NCI-H1048 (cell line): Measurements from ENCODE around the gene TRAF4.
"Not testable (repeated sequence)": the region's sequence is repeated elsewhere in the genome, so short reads cannot be mapped to it uniquely, and the experiment has no call there.

Experiments used
- DNase-seq: peaks from one replicate; lab custom pipeline; 2025; lab: John Stamatoyannopoulos, UW

The TRAF4 gene

DNA sequence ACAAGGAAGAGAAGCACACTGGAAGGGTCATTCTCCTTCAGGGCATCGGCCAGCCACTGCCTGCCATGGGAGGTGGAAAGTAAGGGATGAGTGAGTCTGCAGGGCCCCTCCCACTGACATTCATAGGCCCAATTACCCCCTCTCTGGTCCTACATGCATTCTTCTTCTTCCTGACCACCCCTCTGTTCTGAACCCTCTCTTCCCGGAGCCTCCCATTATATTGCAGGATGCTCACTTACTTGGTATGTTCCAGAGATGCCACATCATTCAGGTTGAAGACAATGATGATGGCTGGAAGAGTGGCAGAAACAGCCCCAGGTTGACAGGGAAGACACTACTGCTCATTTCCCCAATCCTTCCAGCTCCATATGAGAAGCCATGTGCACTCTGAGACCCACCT, 28.6 kb upstream of the TRAF4 start:
- DNase-seq: no peak

DNA sequence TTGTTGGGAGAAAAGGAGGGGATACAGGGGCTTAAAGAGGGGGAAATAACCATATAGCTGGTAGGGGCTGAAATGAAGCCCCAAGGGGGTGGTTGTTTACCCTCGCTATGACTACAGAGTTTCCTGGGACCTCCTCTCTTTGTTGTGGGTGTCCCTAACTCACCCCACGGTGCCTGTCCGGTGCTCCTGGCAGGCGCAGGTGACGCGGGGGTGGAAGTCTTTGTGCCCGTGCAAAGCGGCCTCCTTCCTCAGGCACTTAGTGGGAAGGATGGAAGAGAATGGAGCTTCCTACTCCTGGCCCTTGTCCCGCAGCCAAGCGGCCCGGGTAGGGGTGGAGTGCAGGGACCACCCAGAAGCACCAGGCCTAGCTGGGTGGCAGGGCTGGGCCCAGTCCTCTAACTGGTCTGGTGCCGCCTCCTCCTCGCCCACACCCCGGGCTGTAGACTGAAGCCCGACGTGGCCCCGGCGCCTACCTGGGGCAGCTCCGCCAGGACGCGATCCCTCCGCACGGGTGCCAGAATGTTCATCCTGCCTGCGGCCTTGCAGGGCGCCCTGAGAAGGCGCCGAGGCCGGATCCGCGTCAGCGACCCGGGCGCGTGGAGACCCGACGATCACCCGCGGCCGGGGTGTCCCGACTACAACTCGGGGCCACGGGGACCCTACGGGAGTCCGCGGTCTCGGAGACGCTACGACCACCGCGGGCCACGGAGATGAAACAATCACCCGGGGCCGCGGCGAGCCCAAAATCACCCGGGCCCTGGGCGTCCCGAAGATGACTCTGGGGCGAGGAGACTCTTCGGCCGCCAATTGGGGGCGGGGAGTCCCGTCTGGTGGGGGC, 26.9 kb upstream of the TRAF4 start:
- DNase-seq: no peak

DNA sequence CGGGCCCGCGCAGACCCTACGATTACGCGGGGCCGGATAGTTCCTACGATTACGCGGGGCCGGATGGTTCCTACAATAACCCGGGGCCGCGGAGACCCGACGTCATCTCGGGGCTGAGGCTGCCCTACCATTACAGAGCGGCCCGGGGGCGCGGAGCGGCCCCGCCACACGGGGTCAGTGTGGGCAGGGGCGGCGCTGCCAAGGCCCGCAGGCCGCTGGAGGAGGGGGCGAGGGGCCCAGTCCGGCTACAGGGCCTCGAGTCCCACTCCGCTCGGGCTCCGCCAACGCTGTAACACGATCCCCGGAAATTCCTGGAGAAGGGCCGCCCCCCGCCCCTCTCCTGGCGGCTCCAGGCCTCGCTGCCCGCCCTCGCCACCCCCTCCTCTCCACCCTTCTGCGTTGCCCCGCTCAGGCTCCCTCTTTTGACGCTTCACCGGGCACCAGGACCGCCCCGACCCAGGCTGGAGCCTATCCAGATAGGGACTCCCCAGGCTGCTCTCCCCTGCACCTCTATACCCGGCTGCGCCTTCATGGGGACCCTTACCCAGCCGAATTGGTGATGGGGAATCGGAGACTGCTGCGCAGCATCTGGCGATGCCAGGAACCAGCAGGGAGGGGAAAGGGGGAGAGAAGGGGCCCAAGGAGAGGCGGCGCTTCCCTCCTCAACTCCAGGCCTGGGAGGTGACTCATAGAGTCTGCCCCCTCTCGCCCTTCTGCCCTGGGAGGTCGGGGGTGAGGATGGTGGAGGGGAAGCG, 26.1 kb upstream of the TRAF4 start, which contains the start of gene RAB34:
Gene RAB34 (minus strand): TSS at position 291 of the 755 bp plus-strand sequence. CDS start 602 bp downstream, outside the sequence.
- DNase-seq: peak; percentile 73

DNA sequence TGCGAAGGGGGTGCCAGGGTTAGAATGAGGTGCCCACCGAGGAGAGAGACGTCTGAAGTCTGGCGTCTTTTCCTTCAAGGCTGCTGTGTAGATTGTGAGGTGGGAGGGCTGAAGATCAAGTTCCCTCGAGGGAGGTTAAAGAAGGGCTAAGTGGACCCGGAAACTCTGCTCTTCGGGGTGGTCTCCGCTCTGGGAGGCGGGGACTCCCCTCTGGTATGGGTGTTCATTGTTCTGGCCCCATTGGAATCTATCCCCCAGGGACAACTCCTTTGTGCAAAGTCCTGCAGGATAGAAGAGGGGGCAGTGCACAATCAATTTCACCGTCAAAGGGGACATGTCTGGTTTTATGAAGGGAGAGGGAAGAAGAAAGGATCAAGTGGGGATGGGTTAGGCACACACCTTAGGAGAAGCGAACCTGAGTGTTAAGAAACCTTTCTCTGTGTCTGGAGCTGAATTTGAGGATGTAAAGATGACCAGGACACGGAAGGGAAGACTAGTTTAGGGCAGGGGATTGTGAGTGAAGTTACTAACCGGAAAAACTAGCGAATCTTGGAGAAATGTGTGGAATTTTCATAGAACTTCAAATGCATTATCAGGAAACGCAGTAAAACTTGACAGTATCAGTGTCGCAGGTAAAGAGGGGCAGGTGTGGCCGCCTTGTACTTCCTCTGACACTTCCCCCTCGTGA, 25.3 kb upstream of the TRAF4 start:
- DNase-seq: no peak

DNA sequence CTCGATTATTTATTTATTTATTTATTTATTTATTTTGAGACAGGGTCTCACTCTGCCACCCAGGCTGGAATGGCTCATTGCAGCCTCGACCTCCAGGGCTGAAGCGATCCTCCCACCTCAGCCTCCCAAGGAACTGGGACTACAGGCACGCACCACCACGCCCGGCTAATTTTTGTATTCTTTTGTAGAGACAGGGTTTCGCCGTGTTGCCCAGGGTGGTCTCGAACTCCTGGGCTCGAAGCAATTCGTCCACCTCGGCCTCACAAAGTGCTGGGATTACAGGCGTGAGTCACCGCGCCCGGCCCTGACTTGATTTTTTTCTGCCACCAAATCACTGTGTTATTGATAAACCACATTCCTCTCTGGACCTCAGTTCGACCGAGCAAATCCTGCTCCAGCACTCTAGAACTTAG, 24.8 kb upstream of the TRAF4 start:
- DNase-seq: no peak

DNA sequence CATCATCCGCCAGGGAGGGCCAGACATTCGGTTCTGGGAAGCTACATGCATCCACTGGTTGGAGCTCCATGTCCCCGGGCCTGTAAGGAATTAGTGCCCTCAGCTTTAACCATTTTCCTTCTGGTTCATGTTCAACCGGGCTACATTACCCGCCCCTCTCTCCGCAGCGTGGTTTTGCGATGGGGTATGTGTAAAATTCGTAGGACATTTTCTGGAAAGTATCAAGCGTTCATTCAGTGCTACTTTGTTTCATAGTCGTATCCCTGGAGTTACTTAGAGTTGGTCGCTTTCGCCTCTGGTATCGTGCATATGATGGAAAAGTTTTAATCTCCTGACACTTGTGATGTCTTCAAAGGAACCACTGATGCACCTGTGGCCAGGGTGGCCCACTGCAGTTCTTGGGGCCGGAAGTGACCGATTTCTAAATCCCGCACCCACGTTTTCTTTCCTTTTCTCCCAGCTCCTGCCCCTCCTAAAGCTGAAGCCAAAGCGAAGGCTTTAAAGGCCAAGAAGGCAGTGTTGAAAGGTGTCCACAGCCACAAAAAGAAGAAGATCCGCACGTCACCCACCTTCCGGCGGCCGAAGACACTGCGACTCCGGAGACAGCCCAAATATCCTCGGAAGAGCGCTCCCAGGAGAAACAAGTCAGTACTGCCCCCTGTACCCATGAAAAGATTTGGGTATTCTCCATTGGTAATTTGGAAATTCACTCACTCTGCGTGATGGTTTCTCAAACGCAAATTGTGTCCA, 23.4 kb upstream of the TRAF4 start:
- no peak for DNase-seq

DNA sequence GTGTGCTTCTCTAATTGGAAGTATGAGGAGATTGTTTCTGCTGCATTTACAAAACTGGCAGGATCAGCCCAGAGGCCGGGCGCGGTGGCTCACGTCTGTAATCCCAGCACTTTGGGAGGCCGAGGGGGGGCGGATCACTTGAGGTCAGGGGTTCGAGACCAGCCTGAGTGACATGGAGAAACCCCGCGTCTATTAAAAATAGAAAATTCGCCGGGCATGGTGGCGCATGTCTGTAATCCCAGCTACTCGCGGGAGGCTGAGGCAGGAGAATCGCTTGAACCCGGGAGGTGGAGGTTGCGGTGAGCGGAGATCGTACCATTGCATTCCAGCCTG, 22.8 kb upstream of the TRAF4 start:
- DNase-seq: not testable (repeated sequence)

DNA sequence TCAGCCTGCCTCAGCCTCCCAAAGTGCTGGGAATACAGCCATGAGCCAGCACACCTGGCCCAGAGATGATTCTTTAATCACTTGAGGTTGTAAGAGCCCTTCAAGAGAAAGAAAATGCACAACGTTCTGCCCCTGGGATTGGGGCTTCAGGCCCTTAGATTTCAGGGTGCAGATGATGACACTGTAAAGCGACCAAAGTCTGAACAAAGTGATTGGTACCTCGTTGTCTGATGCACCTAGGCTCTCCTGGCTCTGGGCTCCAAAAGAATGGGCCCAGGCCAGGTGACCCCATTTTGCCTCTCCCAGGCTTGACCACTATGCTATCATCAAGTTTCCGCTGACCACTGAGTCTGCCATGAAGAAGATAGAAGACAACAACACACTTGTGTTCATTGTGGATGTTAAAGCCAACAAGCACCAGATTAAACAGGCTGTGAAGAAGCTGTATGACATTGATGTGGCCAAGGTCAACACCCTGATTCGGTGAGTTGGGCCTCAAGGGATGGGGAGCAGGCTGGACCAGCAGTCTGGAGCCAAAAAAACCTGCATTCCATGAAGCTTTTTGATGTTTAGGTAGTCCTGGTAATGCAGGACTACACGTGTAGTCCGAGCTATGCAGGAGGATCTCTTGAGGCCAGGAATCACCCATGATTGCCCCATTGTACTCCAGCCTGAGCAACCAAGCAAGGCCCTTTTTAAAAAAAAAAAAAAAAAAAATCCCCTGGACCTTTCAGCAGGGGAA, 21.2 kb upstream of the TRAF4 start:
- no peak for DNase-seq

DNA sequence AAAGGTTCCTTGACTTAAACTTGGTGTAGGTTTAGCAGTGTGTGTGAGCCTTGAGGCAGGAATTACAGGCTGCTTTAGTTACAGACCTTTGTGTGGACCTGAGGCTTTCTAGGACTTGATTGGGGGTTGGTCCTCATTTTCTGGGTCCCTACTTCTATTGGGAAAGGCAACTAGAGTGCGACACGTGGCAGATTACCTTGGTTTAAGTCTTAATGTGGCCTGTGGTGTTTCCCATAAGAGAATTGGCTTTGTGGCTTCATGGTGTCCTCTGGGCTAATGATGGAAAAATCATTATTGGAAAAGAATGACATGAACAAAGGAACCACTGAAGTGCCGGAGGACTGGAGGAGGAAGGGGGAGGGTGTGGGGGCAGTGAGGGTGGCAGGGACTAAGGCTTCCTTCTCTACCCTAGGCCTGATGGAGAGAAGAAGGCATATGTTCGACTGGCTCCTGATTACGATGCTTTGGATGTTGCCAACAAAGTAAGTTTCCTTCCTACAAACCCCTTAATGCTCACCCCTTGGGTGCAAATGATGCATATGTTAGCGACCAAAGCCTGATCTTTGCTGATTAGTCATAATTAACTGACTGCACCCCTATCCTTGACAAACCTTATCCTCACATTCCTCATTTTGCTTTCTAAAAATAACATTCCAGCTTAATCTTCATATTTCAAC, 20.5 kb upstream of the TRAF4 start:
- DNase-seq: no peak

DNA sequence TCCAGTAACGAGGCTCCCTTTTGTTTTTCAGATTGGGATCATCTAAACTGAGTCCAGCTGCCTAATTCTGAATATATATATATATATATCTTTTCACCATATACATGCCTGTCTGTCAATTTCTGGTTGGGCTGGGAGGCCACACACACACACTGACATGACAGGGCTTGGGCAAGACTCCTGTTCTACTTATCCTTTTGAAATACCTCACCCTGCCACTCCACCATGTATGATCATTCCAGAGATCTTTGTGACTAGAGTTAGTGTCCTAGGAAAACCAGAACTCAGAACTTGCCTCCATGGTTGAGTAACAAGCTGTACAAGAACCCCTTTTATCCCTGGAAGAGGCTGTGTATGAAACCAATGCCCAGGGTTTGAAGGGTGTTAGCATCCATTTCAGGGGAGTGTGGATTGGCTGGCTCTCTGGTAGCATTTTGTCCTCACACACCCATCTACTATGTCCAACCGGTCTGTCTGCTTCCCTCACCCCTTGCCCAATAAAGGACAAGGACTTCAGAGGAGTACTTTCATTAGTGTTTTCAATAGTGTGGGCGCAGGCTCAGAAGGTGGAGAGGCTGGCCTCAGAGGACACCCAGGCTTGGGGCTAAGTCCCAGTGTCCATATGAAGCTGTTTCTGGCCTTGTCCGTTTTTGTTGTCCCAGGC, 19.8 kb upstream of the TRAF4 start:
- DNase-seq: not testable (repeated sequence)

DNA sequence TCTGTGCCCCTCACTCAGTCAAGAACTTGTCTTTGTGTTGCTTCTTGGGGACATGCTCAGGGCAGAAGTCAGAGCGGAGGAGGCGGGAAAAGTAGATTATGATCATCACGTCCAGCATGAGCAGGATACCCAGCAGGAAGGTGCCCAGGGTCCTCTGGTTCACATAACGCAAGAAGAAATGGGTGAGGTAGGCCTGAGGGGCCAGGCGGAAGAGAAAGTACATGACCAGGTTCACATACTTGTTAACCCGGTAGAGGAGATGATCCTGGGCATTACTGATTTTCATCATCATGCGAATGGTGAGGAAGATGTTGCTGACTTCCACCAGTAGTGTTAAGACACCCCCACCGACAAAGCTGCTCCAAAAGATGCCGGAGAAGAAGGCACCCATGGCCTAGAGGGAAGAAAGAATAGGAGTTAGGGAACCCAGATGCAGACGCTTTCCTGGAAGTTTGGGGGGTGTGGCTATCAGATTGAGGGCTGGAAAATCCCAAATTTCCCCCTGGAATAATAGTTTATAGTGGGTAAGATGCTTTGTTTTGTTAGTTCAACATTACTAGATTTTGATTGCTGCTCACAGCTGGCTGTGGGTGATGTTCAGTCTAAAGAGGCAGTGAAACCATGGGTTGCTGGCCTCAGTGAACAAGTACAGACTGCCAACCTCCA, 19.2 kb upstream of the TRAF4 start:
- DNase-seq: no peak

DNA sequence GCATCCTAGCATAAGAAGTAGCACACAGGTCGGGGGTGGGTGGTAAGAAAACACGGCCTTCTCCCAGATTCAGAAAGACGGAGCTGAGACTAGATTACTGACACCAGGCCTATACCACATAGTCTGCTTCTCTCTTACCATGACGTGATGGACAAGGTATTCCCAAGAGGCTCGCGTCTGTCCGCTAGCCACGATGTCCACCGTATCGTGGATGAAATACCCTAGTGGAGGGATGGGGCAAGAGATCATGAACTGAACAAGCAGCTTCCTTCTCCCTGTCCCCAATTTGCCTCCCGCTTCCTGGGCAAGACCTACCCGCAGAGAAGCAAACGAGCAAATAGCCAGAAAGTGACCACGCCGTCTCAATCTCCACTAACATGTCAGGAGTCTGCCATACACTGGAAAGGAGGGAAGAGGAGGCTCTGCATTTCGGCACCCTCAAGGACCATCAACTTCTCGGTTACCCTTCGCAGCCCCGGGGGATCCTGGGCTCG, 18.6 kb upstream of the TRAF4 start:
- DNase-seq: no peak

DNA sequence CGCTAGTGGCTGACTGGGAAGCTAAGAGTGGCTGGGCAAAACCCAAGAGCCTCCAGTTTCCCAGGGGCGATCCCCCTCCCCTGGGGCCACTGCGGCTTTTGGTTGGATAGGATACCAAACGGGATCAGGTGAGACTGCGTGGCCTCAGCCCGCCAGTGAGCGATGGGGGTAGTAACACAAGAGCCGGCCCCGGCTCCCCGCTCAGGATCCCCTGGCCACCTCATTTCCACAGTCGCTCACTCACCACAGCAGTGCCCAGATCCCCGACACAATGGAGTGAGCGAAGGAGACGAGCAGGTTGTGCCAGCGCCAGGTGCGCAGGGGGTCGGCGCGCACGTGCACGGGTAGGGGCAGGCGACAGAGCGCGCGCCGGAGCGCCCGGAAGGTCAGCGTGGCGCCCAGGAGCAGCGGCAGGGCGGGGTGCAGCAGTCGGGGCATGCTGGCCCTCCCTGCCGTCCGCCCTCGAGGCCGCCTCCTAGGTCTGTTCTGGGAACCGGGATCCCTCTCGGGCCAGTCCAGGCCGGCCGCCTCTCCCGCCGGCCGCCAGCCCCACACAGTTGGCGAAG, 18.1 kb upstream of the TRAF4 start:
- no peak for DNase-seq

DNA sequence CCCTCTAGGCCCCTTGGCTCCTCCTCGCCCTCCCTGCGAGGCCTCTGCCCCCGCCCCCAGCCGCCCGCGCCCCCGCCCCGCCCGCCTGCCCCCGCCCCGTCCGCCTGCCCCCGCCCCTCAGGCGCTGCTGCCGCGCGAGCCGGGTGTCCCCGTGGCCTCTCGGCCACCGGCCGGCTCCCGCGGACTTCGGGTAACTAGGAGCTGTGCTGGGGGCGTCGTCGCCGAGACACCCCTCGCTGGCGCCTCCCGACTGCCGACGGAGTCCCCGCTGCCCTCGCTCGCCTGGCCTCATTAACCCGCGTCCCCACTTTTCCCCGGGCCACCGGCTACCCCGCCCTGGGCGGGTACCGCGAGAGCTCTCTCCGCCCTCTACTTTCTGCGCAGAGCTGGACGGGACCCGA, 17.6 kb upstream of the TRAF4 start, which contains the start of gene TLCD1:
Gene TLCD1 (minus strand): TSS at position 8 of the 401 bp plus-strand sequence. CDS start 136 bp downstream, outside the sequence.
- no peak for DNase-seq

DNA sequence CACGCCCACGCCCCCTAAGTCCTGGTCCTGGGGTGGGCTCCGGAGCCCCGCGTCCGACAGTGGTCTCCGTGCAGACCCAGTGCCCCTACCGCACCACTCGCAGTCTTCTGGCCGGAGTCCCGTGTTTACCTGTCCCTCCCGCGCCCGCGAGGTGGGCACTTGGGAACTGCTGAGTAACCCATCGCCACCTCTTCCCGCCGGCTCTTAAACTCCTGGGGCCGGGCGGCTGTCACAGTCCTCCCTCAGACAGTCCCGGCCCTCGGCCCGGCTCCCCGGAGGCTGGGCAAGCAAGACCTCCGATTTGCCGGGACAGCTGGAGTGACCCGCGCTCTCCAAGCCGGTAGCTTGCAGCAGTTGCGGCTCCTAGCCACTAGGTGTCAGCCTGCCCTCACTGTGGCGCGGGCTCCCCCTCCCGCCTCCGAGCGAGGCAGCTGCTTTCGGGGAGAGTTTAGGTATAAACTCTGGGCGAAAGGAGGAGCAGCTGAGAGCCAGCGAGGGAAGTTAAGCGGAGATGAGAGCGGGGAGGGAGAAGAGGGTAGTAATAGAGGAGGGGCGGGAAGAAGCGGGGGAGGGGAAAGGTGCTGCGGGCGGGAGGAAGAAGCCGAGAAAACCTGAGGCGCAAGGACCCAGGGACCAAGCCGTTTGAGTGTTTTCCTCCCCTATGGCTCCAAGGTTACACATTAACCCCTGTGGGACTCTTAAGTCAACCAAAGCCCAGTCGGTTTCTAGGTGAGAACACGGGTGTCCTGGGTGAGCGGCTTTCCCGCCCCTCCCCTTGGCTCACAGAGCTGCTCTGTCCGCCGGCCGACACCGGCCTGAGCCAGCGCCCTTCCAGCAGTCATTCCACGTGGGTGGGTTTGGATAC, 17.0 kb upstream of the TRAF4 start:
- DNase-seq: peak; percentile 89

DNA sequence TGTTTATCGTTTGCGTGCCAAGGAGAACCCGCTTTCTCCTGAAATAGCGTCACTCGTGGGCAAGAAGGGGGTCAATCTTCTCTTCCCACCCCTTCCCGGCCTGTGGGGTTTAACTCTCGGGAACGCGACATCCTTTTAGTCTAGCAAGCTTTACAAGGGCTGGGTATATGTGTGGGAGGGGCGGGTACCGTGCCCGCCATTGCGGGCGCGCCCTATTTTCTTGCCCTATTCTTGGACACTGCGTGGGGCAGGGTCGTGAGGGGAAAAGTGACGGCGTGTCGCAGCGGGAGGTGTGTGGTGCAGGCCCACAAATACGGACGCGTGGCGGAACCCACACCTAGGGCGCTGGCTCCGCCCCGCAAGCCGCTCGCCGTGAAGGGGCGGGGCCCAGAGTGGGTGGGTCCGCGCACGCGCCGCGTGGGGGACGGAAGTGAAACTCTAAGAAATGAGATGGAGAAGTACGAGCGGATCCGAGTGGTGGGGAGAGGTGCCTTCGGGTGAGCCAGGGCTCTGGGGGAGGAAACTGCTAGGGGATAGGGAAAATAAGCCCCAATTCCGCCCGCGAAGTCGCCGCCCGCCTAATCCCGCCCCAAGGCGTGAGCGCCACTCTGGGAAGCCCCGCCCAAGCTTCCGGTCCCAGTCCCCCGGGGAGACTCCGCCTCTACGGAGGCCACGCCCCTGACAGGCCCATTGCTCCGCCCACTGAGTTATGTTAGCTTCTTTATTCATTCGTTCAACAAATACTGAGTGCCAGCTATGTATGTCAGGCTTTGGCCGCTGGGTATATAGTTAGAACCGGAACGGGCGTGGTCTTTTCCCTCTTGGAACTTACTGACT, 15.2 kb upstream of the TRAF4 start, which contains the start of gene NEK8:
Gene NEK8 (plus strand): TSS at position 425 of the 837 bp plus-strand sequence. CDS start 26 bp downstream, at position 451.
- peak; percentile 85 for DNase-seq

DNA sequence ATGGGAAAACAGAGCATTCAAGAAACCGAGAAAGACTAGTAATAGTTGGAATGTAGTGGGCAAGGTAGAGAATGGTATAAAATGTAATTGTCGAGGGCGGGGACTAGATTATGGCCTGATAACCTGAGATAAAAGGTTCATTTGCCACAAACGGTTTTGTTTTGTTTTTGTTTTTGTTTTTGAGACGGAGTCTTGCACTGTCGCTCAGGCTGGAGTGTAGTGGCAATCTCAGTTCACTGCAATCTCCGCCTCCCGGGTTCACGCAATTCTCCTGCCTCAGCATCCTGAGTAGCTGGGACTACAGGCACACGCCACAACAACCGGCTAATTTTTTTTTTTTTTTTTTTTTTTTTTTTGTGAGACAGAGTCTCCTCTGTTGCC, 13.9 kb upstream of the TRAF4 start:
- no peak for DNase-seq
